ENCODE results near the gene CCR6. TPM values are rescaled to one million over a fixed set of nuclear protein-coding genes. Genes with fewer than 3 reads are reported as not detected.
"Not testable (repeated sequence)": the region's sequence is repeated elsewhere in the genome, so short reads cannot be mapped to it uniquely, and the experiment has no call there.

Gene CCR6
- under 1 TPM; 0.05 to 0.11 (median 0.09) TPM for polyA plus RNA-seq

GRCh38 chr6:167122827-167123657 lies at the start of gene CCR6:
TSS of gene CCR6 (plus strand) at chr6:167123096. CDS start at chr6:167136135, 13,039 bp downstream.
- 57 to 65% (median 60%) methylated on average over 8 of the region's 8 CpGs for WGBS, 3 donors

GRCh38 chr6:167073679-167074274 lies 49.1 kb upstream of the CCR6 start:
- no peak overlapping the region for H3K27ac ChIP-seq (ENCODE audit: low read depth, low read length)

More at GRCh38 chr6:167122827-167123657, at the start of gene CCR6:
- H3K27ac ChIP-seq (ENCODE audit: low read depth, low read length): no peak within 1 kb of the TSS

GRCh38 chr6:167077241-167077932 lies 45.5 kb upstream of the CCR6 start:
- WGBS, 3 donors: 63 to 71% (median 68%) methylated on average over 15 of the region's 15 CpGs

GRCh38 chr6:167078745-167079144 lies 44.2 kb upstream of the CCR6 start:
- 77 to 87% (median 77%) methylated on average over 8 of the region's 8 CpGs for WGBS, 3 donors
- H3K27ac ChIP-seq (ENCODE audit: low read depth, low read length): no peak overlapping the region

More at GRCh38 chr6:167077241-167077932, 45.5 kb upstream of the CCR6 start:
- H3K27ac ChIP-seq (ENCODE audit: low read depth, low read length): no peak overlapping the region

GRCh38 chr6:167079853-167080297 lies 43.0 kb upstream of the CCR6 start:
- 82 to 85% (median 84%) methylated on average over 11 of the region's 11 CpGs for WGBS, 3 donors
- no peak overlapping the region for H3K27ac ChIP-seq (ENCODE audit: low read depth, low read length)

GRCh38 chr6:167087857-167088354 lies 35.0 kb upstream of the CCR6 start:
- no peak overlapping the region for H3K27ac ChIP-seq (ENCODE audit: low read depth, low read length)
- WGBS, 3 donors: 80 to 94% (median 93%) methylated on average over 3 of the region's 3 CpGs

GRCh38 chr6:167088741-167089140 lies 34.2 kb upstream of the CCR6 start:
- not testable (repeated sequence) for H3K27ac ChIP-seq (ENCODE audit: low read depth, low read length)

- WGBS, 3 donors: 81 to 90% (median 84%) methylated on average over 11 of the region's 11 CpGs
- no peak overlapping the region for H3K27ac ChIP-seq (ENCODE audit: low read depth, low read length)
Measured at GRCh38 chr6:167089243-167090142, 33.4 kb upstream of the CCR6 start.

- WGBS, 3 donors: 62 to 79% (median 64%) methylated on average over 4 of the region's 4 CpGs
Measured at GRCh38 chr6:167090171-167090570, 32.7 kb upstream of the CCR6 start.

GRCh38 chr6:167091026-167091804 lies 31.7 kb upstream of the CCR6 start:
- 57 to 81% (median 67%) methylated on average over 16 of the region's 16 CpGs for WGBS, 3 donors
- H3K27ac ChIP-seq (ENCODE audit: low read depth, low read length): no peak overlapping the region

More at GRCh38 chr6:167090171-167090570, 32.7 kb upstream of the CCR6 start:
- H3K27ac ChIP-seq (ENCODE audit: low read depth, low read length): no peak overlapping the region

GRCh38 chr6:167091805-167092107 lies 31.1 kb upstream of the CCR6 start:
- no peak overlapping the region for H3K27ac ChIP-seq (ENCODE audit: low read depth, low read length)
- 47 to 58% (median 56%) methylated on average over 7 of the region's 7 CpGs for WGBS, 3 donors

- WGBS, 3 donors: 39 to 77% (median 48%) methylated on average over 16 of the region's 16 CpGs
- H3K27ac ChIP-seq (ENCODE audit: low read depth, low read length): no peak overlapping the region
Measured at GRCh38 chr6:167092672-167093339, 30.1 kb upstream of the CCR6 start.

GRCh38 chr6:167093406-167093921 lies 29.4 kb upstream of the CCR6 start:
- no peak overlapping the region for H3K27ac ChIP-seq (ENCODE audit: low read depth, low read length)
- 91 to 94% (median 93%) methylated on average over 20 of the region's 20 CpGs for WGBS, 3 donors

GRCh38 chr6:167093922-167094432 lies 28.9 kb upstream of the CCR6 start:
- 45 to 67% (median 55%) methylated on average over 27 to 28 of the region's 28 CpGs for WGBS, 3 donors
- H3K27ac ChIP-seq (ENCODE audit: low read depth, low read length): no peak overlapping the region

GRCh38 chr6:167094436-167094819 lies 28.5 kb upstream of the CCR6 start:
- WGBS, 3 donors: 46 to 68% (median 62%) methylated on average over 12 of the region's 12 CpGs
- no peak overlapping the region for H3K27ac ChIP-seq (ENCODE audit: low read depth, low read length)

- no peak overlapping the region for H3K27ac ChIP-seq (ENCODE audit: low read depth, low read length)
- WGBS, 3 donors: 67 to 76% (median 68%) methylated on average over 4 of the region's 4 CpGs
Measured at GRCh38 chr6:167094820-167095637, 27.9 kb upstream of the CCR6 start.
